ENCODE measurements around the gene FAIM2. TPM values are rescaled to one million over a fixed set of nuclear protein-coding genes. Genes with fewer than 3 reads are reported as not detected.

Gene FAIM2
- total and polyA plus RNA-seq, 2 experiments from 2014 or later: 0.86 to 4.6 TPM

GRCh38 chr12:49827051-49827400 lies 76.7 kb downstream of the FAIM2 start:
- Histone ChIP-seq H3K27me3 (replicated peaks; ENCODE audit: insufficient read depth) (no peaks in the 10 kb centered on the region), H3K9me3 (ENCODE audit: low read depth) (no peaks in the 10 kb centered on the region), H3K4me2 (ENCODE audit: unreplicated experiment) (peak overlapping the region; percentile 92), H3K27ac (peak overlapping the region; percentile 93), H3K9ac (peak overlapping the region; percentile 84), H3K79me2 (ENCODE audit: insufficient read depth) (peaks cover 28% of the 10 kb centered on the region), H2AFZ (0 out of 2 replicates have a peak overlapping the region, but pooled peaks have one; percentile 49), H3K9me2 (ENCODE audit: insufficient read depth) (no peaks in the 10 kb centered on the region), H4K20me1 (ENCODE audit: insufficient read depth) (no peaks in the 10 kb centered on the region), H3K4me3 (peak overlapping the region; percentile 90), H3K4me1 (ENCODE audit: insufficient read depth) (peaks cover 44% of the 10 kb centered on the region), H3K36me3 (ENCODE audit: low read depth) (peaks cover 3% of the 10 kb centered on the region; the same call in 1 of the 2 replicates), H3F3A (ENCODE audit: insufficient read depth) (peaks cover 29% of the 10 kb centered on the region)
- 23 to 24% methylated on average over 6 of the region's 6 CpGs for WGBS, 2 experiments (ENCODE audit: low coverage in 1 of 2, low lambda C conversion rate in 2 of 2, missing lambda C conversion rate in 2 of 2)
- TF ChIP-seq EZH2phosphoT487 (IDR thresholded peaks at IDR 0.05; ENCODE audit: insufficient read depth, low read depth) (no peak), EZH2 (IDR thresholded peaks at IDR 0.05; ENCODE audit: insufficient read depth, poor library complexity, severe bottlenecking) (no peak)
- in situ Hi-C loops (cut with MboI): no loop called here
- no peak for DNase-seq

- peak overlapping the region; percentile 84 for H3K9ac ChIP-seq
- peak overlapping the region; percentile 93 for H3K27ac ChIP-seq
- H3K79me2 ChIP-seq (ENCODE audit: insufficient read depth): peaks cover 28% of the 10 kb centered on the region
- no peaks in the 10 kb centered on the region for H3K9me2 ChIP-seq (ENCODE audit: insufficient read depth)
- peaks cover 3% of the 10 kb centered on the region; the same call in 1 of the 2 replicates for H3K36me3 ChIP-seq (ENCODE audit: low read depth)
- no peak overlapping the region for H2AFZ ChIP-seq
- peak overlapping the region; percentile 90 for H3K4me3 ChIP-seq
- in situ Hi-C loops (cut with MboI): no loop called here
- DNase-seq: peak; percentile 72
- peak overlapping the region; percentile 92 for H3K4me2 ChIP-seq (ENCODE audit: unreplicated experiment)
- H3K4me1 ChIP-seq (ENCODE audit: insufficient read depth): peaks cover 44% of the 10 kb centered on the region
- TF ChIP-seq EZH2 (IDR thresholded peaks at IDR 0.05; ENCODE audit: insufficient read depth, poor library complexity, severe bottlenecking): no peak
- no peak for TF ChIP-seq EZH2phosphoT487 (IDR thresholded peaks at IDR 0.05; ENCODE audit: insufficient read depth, low read depth)
- WGBS, 2 experiments (ENCODE audit: low coverage in 1 of 2, low lambda C conversion rate in 2 of 2, missing lambda C conversion rate in 2 of 2): 16 to 34% methylated on average over 3 to 4 of the region's 4 CpGs
- peaks cover 29% of the 10 kb centered on the region for H3F3A ChIP-seq (ENCODE audit: insufficient read depth)
- H3K9me3 ChIP-seq (ENCODE audit: low read depth): no peaks in the 10 kb centered on the region
- no peaks in the 10 kb centered on the region for H3K27me3 ChIP-seq (replicated peaks; ENCODE audit: insufficient read depth)
- H4K20me1 ChIP-seq (ENCODE audit: insufficient read depth): peaks cover 6% of the 10 kb centered on the region; the same call in 1 of the 2 replicates
These were observed 77.7 kb downstream of the FAIM2 start for GRCh38 chr12:49825971-49826421.

GRCh38 chr12:49825360-49825970 lies 78.2 kb downstream of the FAIM2 start:
- peaks cover 6% of the 10 kb centered on the region; the same call in 1 of the 2 replicates for H4K20me1 ChIP-seq (ENCODE audit: insufficient read depth)
- peak overlapping the region; percentile 92 for H3K4me2 ChIP-seq (ENCODE audit: unreplicated experiment)
- WGBS, 2 experiments (ENCODE audit: low coverage in 1 of 2, low lambda C conversion rate in 2 of 2, missing lambda C conversion rate in 2 of 2): 18 to 21% methylated on average over 5 of the region's 5 CpGs
- peaks cover 44% of the 10 kb centered on the region for H3K4me1 ChIP-seq (ENCODE audit: insufficient read depth)
- TF ChIP-seq EZH2 (IDR thresholded peaks at IDR 0.05; ENCODE audit: insufficient read depth, poor library complexity, severe bottlenecking) (no peak), EZH2phosphoT487 (IDR thresholded peaks at IDR 0.05; ENCODE audit: insufficient read depth, low read depth) (no peak)
- H3K27ac ChIP-seq: peak overlapping the region; percentile 93
- peaks cover 28% of the 10 kb centered on the region for H3K79me2 ChIP-seq (ENCODE audit: insufficient read depth)
- peaks cover 29% of the 10 kb centered on the region for H3F3A ChIP-seq (ENCODE audit: insufficient read depth)
- in situ Hi-C loops (cut with MboI): no loop called here
- no peaks in the 10 kb centered on the region for H3K9me2 ChIP-seq (ENCODE audit: insufficient read depth)
- H3K4me3 ChIP-seq: peak overlapping the region; percentile 90
- H3K9me3 ChIP-seq (ENCODE audit: low read depth): no peaks in the 10 kb centered on the region
- peak; percentile 88 for DNase-seq
- H3K36me3 ChIP-seq (ENCODE audit: low read depth): peaks cover 3% of the 10 kb centered on the region; the same call in 1 of the 2 replicates
- no peaks in the 10 kb centered on the region for H3K27me3 ChIP-seq (replicated peaks; ENCODE audit: insufficient read depth)
- H2AFZ ChIP-seq: no peak overlapping the region
- H3K9ac ChIP-seq: peak overlapping the region; percentile 84

GRCh38 chr12:49824895-49825294 lies 78.8 kb downstream of the FAIM2 start:
- peaks cover 6% of the 10 kb centered on the region; the same call in 1 of the 2 replicates for H4K20me1 ChIP-seq (ENCODE audit: insufficient read depth)
- peak overlapping the region; percentile 90 for H3K4me3 ChIP-seq

More at GRCh38 chr12:49824895-49825294, 78.8 kb downstream of the FAIM2 start:
- H3K27me3 ChIP-seq (replicated peaks; ENCODE audit: insufficient read depth): no peaks in the 10 kb centered on the region
- in situ Hi-C loops (cut with MboI): no loop called here
- H3K79me2 ChIP-seq (ENCODE audit: insufficient read depth): peaks cover 28% of the 10 kb centered on the region
- peaks cover 29% of the 10 kb centered on the region for H3F3A ChIP-seq (ENCODE audit: insufficient read depth)
- no peak overlapping the region for H2AFZ ChIP-seq
- H3K9me2 ChIP-seq (ENCODE audit: insufficient read depth): no peaks in the 10 kb centered on the region
- H3K9ac ChIP-seq: peak overlapping the region; percentile 84
- peaks cover 3% of the 10 kb centered on the region; the same call in 1 of the 2 replicates for H3K36me3 ChIP-seq (ENCODE audit: low read depth)
- no peak for TF ChIP-seq EZH2phosphoT487 (IDR thresholded peaks at IDR 0.05; ENCODE audit: insufficient read depth, low read depth)
- H3K4me1 ChIP-seq (ENCODE audit: insufficient read depth): peaks cover 44% of the 10 kb centered on the region
- WGBS, 2 experiments (ENCODE audit: low coverage in 1 of 2, low lambda C conversion rate in 2 of 2, missing lambda C conversion rate in 2 of 2): 14 to 21% methylated on average over 4 of the region's 4 CpGs
- peak; percentile 94 for DNase-seq
- no peaks in the 10 kb centered on the region for H3K9me3 ChIP-seq (ENCODE audit: low read depth)
- H3K27ac ChIP-seq: peak overlapping the region; percentile 93
- peak overlapping the region; percentile 92 for H3K4me2 ChIP-seq (ENCODE audit: unreplicated experiment)

Data from GM23248 (cell line).